ENCODE measurements around the gene NPB.

Gene NPB

GRCh38 chr17:81902023-81902652 is at the start of gene NPB:
Gene NPB (plus strand): TSS chr17:81902238. CDS start chr17:81902278, 40 bp downstream.
- no peak for DNase-seq (ENCODE audit: low read depth in 2 of 2)

- no peak for DNase-seq (ENCODE audit: low read depth in 2 of 2)
Measured at GRCh38 chr17:81854974-81855774, 46.9 kb upstream of the NPB start.

- no peak for DNase-seq (ENCODE audit: low read depth in 2 of 2)
Measured at GRCh38 chr17:81858170-81858966, 43.7 kb upstream of the NPB start.

GRCh38 chr17:81858967-81859905 is 42.8 kb upstream of the NPB start:
- no peak for DNase-seq (ENCODE audit: low read depth in 2 of 2)

- DNase-seq (ENCODE audit: low read depth in 2 of 2): peak in 1 of 2 donors; percentile 97
Measured at GRCh38 chr17:81859906-81860755, 41.9 kb upstream of the NPB start, which contains the start of gene P4HB. Gene P4HB (minus strand): TSS chr17:81860535. CDS start chr17:81860471, 64 bp downstream.

- peak; percentile 98 to 99 for DNase-seq (ENCODE audit: low read depth in 2 of 2)
Measured at GRCh38 chr17:81860756-81861568, 41.1 kb upstream of the NPB start.

- no peak for DNase-seq (ENCODE audit: low read depth in 2 of 2)
Measured at GRCh38 chr17:81863123-81863675, 38.8 kb upstream of the NPB start.

GRCh38 chr17:81863833-81864768 is 37.9 kb upstream of the NPB start:
- no peak for DNase-seq (ENCODE audit: low read depth in 2 of 2)

GRCh38 chr17:81865358-81865732 is 36.7 kb upstream of the NPB start:
- no peak for DNase-seq (ENCODE audit: low read depth in 2 of 2)

GRCh38 chr17:81865733-81866439 is 36.2 kb upstream of the NPB start:
- DNase-seq (ENCODE audit: low read depth in 2 of 2): no peak

GRCh38 chr17:81866440-81867169 is 35.4 kb upstream of the NPB start:
- DNase-seq (ENCODE audit: low read depth in 2 of 2): no peak

GRCh38 chr17:81867170-81867990 is 34.7 kb upstream of the NPB start:
- no peak for DNase-seq (ENCODE audit: low read depth in 2 of 2)

- no peak for DNase-seq (ENCODE audit: low read depth in 2 of 2)
Measured at GRCh38 chr17:81867991-81868673, 33.9 kb upstream of the NPB start.

- DNase-seq (ENCODE audit: low read depth in 2 of 2): no peak
Measured at GRCh38 chr17:81868674-81869220, 33.3 kb upstream of the NPB start.
